Parietal lobe (tissue), 1 donor: Measurements from ENCODE around the gene TP53. TPM values are rescaled to one million over a fixed set of nuclear protein-coding genes. Genes with fewer than 3 reads are reported as not detected.

Experiments
- total RNA-seq: library from RNA; depleted of rRNA; stranded (reverse); fragments of >200 nt; gene quantifications from one replicate; pipeline ENCODE4 v1.2.3, GENCODE V29; 2014

TP53 gene
- 15.3 TPM for total RNA-seq

GRCh38 chr17:7687072-7687907 is at the start of gene TP53:
Gene TP53 (minus strand): TSS chr17:7687490. CDS start chr17:7676594, 10,896 bp downstream.

DNA sequence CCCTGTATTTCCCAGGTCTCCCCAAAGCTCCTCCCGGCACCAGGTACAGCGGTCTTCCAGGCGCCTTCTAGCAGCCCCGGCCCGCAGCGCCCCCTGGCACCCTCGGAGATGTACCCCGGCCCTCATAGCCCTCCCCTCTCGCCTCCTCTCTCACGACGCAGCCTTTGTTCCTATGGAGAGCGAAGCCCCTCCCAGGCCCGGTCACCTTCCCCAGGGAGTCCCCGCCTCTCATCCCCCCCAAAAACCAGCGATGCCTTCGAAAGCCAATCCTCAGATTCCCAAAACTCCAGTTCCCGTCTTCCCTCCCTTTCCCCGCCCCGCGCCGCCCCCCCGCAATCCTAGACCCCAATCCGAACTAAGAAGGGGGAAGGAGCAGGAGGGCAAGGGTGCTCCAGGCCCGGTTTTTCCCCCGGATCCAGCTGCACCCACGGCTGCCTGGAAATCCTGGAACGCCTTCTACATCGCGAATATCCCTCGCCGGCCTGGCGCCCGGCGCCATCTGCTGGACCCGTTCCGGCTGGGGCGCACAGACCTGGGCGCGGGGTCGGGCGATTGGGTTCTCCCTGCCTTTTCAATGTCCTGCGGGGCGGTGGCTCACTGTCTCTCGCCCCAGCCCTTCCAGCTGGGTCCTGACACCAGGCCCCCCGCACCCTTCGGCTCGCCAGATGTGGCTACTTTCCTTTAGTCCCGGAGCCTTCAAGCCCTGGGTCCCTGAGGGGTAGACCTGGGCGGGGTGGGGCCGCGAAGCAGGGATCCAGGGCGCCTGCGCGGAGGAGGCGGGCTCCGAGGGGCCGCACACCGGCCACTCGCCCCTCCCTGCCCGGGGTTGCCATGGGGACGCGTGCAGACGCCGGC is 29.8 kb upstream of the TP53 start, which contains the start of gene DNAH2:
TSS of gene DNAH2 (plus strand) at position 844 of the 855 bp plus-strand sequence. CDS start 1,991 bp downstream, outside the sequence.

DNA sequence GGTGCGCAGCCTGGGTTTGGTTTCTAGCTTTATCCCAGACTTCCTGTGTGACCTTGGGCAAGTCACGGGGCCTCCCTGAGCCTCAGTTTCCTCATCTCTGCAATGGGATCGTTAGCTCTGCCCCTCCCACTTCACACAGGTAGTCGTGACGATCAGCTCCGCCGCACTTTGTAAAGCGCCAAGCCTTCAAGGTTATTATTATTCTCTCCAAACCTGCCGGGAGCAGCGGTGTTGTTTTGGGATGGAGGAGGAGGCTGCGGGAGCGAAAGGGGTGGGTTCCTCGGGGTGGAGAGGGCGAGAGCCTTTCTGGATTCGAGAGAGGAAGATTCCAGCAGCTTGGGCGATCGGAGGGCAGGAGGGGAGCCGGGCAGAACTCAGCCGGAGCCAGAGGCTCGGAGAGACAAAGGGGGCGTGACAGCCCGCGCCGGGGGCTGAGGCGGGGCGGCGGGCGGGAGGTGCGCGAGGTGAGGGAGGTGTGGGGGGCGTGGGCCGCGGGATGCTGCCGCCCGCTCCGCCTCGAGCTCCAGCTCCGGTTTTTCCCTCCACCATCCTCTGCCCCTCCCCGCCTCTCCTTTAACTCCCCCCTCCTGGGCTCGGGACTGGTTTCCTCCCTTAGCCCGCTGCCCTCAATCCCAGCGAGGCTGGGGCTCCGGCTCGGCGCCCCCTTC is 17.4 kb upstream of the TP53 start, which contains the start of gene EFNB3:
TSS of gene EFNB3 (plus strand) at position 602 of the 668 bp plus-strand sequence. CDS start 397 bp downstream, outside the sequence.

DNA sequence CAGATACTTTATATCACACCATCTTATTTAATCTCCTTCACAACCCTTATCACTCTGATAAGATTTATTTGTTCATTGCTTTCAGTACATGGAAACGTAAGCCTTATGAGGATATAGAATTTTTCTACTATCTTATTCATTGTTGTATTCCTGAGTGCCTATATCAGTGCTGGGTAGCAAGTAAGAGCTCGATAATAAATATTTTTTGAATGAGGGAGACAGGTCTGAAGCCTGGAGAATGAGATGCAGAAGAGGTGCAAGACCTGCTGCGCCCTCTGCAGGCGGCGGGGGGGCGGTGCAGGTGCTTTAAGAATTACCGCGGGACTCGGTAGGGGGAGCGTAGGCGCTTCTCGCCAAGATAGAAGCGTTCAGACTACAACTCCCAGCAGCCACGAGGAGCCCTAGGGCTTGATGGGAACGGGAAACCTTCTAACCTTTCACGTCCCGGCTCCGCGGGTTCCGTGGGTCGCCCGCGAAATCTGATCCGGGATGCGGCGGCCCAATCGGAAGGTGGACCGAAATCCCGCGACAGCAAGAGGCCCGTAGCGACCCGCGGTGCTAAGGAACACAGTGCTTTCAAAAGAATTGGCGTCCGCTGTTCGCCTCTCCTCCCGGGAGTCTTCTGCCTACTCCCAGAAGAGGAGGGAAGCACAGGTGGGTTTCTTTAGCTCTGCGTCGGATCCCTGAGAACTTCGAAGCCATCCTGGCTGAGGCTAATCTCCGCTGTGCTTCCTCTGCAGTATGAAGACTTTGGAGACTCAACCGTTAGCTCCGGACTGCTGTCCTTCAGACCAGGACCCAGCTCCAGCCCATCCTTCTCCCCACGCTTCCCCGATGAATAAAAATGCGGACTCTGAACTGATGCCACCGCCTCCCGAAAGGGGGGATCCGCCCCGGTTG is 868 bp upstream of the TP53 start, which contains the start of gene WRAP53:
TSS of gene WRAP53 (plus strand) at position 570 of the 900 bp plus-strand sequence. CDS start at position 742, 172 bp downstream.

GRCh38 chr17:7650509-7651096 is 36.7 kb downstream of the TP53 start, which contains the start of gene ATP1B2:
Gene ATP1B2 (plus strand): TSS chr17:7650926. CDS start chr17:7651519, 593 bp downstream.

GRCh38 chr17:7629939-7630571 is 57.2 kb downstream of the TP53 start, which contains the start of gene SHBG:
Gene SHBG (plus strand): TSS chr17:7630135. CDS start chr17:7630173, 38 bp downstream.

GRCh38 chr17:7627250-7628121 is 59.8 kb downstream of the TP53 start, which contains the start of gene SAT2:
Gene SAT2 (minus strand): TSS chr17:7627821. CDS start chr17:7627635, 186 bp downstream.

Other genes with a start within 250 kb of the TP53 start
- 13.1 TPM for gene FGF11, start 248.0 kb downstream of the TP53 start, total RNA-seq
- gene CHRNB1, start 242.4 kb downstream of the TP53 start, total RNA-seq, result 15.3 TPM
- gene ZBTB4, start 207.9 kb downstream of the TP53 start, total RNA-seq, result 20.0 TPM
- gene SLC35G6, start 206.0 kb downstream of the TP53 start, total RNA-seq, result not detected
- gene POLR2A, start 203.1 kb downstream of the TP53 start, total RNA-seq, result 106 TPM
- 6.6 TPM for gene TNFSF12, start 138.4 kb downstream of the TP53 start, total RNA-seq
- 0.94 TPM for gene TNFSF13, start 128.7 kb downstream of the TP53 start, total RNA-seq
- 67.6 TPM for gene SENP3, start 125.6 kb downstream of the TP53 start, total RNA-seq
- gene CD68, start 107.9 kb downstream of the TP53 start, total RNA-seq, result 1.6 TPM
- 36.6 TPM for gene MPDU1, start 103.6 kb downstream of the TP53 start, total RNA-seq
- 1.6 TPM for gene SOX15, start 97.4 kb downstream of the TP53 start, total RNA-seq
- 52.9 TPM for gene FXR2, start 72.6 kb downstream of the TP53 start, total RNA-seq
- gene SAT2, start 59.7 kb downstream of the TP53 start, total RNA-seq, result 32.2 TPM
- not detected for gene SHBG, start 57.4 kb downstream of the TP53 start, total RNA-seq
- 16.6 TPM for gene ATP1B2, start 36.6 kb downstream of the TP53 start, total RNA-seq
- 11.6 TPM for gene WRAP53, start 987 bp upstream of the TP53 start, total RNA-seq
- gene EFNB3, start 17.7 kb upstream of the TP53 start, total RNA-seq, result 19.7 TPM
- 2.2 TPM for gene DNAH2, start 30.3 kb upstream of the TP53 start, total RNA-seq
- gene KDM6B, start 146.7 kb upstream of the TP53 start, total RNA-seq, result 33.5 TPM
- 1.9 TPM for gene TMEM88, start 167.6 kb upstream of the TP53 start, total RNA-seq
- 24.1 TPM for gene NAA38, start 170.1 kb upstream of the TP53 start, total RNA-seq
- gene CYB5D1, start 170.5 kb upstream of the TP53 start, total RNA-seq, result 18.2 TPM
- 496 TPM for gene CHD3, start 201.3 kb upstream of the TP53 start, total RNA-seq
- 7.5 TPM for gene RNF227, start 228.8 kb upstream of the TP53 start, total RNA-seq
- 7.5 TPM for gene KCNAB3, start 242.4 kb upstream of the TP53 start, total RNA-seq
- gene TRAPPC1, start 244.5 kb upstream of the TP53 start, total RNA-seq, result 32.2 TPM
- 46.0 TPM for gene CNTROB, start 244.7 kb upstream of the TP53 start, total RNA-seq